ENCODE results near the gene CFAP221.

The CFAP221 gene

DNA sequence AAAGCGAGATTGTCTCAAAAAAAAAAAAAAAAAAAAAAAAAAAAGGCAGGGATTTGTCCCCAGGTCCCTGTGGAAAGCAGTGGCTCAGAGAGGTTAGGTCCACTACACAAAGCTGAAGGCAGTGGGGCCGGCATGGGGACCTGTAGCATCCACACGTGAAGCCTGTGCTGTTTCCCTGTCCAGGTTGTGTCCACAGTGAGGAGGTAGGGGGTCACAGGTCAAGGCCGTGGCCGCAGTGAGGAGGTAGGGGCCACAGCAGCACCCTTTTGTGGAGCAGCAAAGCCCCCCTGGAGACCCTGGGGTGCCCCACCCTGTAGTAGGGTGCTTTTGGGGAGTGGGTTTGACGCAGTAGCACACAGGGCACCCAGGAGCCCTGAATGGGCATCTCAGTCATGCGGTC, 148.7 kb downstream of the CFAP221 start:
- Histone ChIP-seq H3K36me3 (ENCODE audit: control insufficient read depth, insufficient read depth, low read length) (peaks cover 3% of the 10 kb centered on the region), H3K27me3 (replicated peaks; ENCODE audit: control insufficient read depth, insufficient read depth, low read length) (no peaks in the 10 kb centered on the region), H3K4me3 (replicated peaks; ENCODE audit: low read depth, low read length) (no peak overlapping the region)
- DNase-seq (ENCODE audit: extremely low read depth, insufficient read length): no peak
- TF ChIP-seq, protein P1, sequence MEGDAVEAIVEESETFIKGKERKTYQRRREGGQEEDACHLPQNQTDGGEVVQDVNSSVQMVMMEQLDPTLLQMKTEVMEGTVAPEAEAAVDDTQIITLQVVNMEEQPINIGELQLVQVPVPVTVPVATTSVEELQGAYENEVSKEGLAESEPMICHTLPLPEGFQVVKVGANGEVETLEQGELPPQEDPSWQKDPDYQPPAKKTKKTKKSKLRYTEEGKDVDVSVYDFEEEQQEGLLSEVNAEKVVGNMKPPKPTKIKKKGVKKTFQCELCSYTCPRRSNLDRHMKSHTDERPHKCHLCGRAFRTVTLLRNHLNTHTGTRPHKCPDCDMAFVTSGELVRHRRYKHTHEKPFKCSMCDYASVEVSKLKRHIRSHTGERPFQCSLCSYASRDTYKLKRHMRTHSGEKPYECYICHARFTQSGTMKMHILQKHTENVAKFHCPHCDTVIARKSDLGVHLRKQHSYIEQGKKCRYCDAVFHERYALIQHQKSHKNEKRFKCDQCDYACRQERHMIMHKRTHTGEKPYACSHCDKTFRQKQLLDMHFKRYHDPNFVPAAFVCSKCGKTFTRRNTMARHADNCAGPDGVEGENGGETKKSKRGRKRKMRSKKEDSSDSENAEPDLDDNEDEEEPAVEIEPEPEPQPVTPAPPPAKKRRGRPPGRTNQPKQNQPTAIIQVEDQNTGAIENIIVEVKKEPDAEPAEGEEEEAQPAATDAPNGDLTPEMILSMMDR (IDR thresholded peaks at IDR 0.05; ENCODE audit: insufficient read depth, low read length, poor library complexity, severe bottlenecking): no peak

DNA sequence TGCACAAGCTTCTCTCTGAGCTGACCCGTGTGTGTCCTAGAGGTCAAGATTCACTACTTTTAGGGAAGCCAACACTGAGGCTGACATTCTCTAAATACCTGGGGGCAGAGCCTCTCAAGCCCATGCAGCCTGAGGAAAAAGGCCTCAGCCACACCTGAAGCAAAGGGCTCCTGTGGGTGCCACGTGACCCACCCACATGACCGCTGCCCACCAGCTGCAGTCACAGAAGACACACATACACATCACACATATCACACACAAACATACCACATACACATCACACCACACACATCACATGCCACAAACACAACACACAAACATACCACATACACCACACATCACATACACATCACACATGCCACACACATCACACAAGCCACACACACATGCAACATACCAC, 149.3 kb downstream of the CFAP221 start:
- TF ChIP-seq, protein P1 (IDR thresholded peaks at IDR 0.05; ENCODE audit: insufficient read depth, low read length, poor library complexity, severe bottlenecking): no peak
- no peaks in the 10 kb centered on the region for H3K27me3 ChIP-seq (replicated peaks; ENCODE audit: control insufficient read depth, insufficient read depth, low read length)
- no peak overlapping the region for H3K4me3 ChIP-seq (replicated peaks; ENCODE audit: low read depth, low read length)
- DNase-seq (ENCODE audit: extremely low read depth, insufficient read length): no peak
- peaks cover 3% of the 10 kb centered on the region for H3K36me3 ChIP-seq (ENCODE audit: control insufficient read depth, insufficient read depth, low read length)

DNA sequence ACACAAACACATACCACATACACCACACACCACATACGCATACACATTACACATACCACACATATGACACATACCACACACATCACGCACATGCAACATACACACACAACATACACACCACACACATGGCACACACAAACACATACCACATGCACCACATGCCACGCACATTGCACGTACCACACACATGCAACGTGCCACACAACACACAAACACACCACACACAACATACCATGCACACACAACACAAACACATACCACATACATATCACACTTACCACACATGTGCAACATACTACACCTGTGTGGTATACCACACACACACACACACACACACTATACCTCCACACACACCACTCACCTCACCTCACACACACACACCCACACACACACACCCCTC, 149.7 kb downstream of the CFAP221 start:
- H3K27me3 ChIP-seq (replicated peaks; ENCODE audit: control insufficient read depth, insufficient read depth, low read length): no peaks in the 10 kb centered on the region
- TF ChIP-seq, protein P1 (IDR thresholded peaks at IDR 0.05; ENCODE audit: insufficient read depth, low read length, poor library complexity, severe bottlenecking): no peak
- no peak overlapping the region for H3K4me3 ChIP-seq (replicated peaks; ENCODE audit: low read depth, low read length)
- DNase-seq (ENCODE audit: extremely low read depth, insufficient read length): no peak
- peaks cover 1% of the 10 kb centered on the region; the same call in 1 of the 2 replicates for H3K36me3 ChIP-seq (ENCODE audit: control insufficient read depth, insufficient read depth, low read length)

DNA sequence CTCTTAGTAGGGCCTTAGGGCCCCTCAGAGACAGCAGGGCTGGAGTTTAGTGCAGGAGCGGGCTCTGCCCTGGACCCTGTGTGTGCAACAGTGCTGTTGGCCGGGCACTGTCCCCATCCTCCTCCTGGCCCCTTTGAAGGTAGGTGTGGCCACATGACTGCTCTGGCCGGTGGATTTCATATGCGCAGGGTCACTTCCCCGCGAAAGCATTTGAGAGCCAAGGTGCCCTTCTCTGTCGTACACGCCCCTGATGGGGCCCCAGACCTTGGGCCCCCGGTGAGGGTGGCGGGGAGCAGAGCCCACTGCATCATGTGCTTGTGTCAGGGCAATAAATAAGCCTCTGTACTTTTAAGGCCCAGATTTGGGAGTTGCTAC, 150.2 kb downstream of the CFAP221 start:
- Histone ChIP-seq H3K27me3 (replicated peaks; ENCODE audit: control insufficient read depth, insufficient read depth, low read length) (no peaks in the 10 kb centered on the region), H3K4me3 (replicated peaks; ENCODE audit: low read depth, low read length) (no peak overlapping the region), H3K36me3 (ENCODE audit: control insufficient read depth, insufficient read depth, low read length) (no peaks in the 10 kb centered on the region)
- no peak for DNase-seq (ENCODE audit: extremely low read depth, insufficient read length)
- TF ChIP-seq, protein P1 (IDR thresholded peaks at IDR 0.05; ENCODE audit: insufficient read depth, low read length, poor library complexity, severe bottlenecking): no peak

DNA sequence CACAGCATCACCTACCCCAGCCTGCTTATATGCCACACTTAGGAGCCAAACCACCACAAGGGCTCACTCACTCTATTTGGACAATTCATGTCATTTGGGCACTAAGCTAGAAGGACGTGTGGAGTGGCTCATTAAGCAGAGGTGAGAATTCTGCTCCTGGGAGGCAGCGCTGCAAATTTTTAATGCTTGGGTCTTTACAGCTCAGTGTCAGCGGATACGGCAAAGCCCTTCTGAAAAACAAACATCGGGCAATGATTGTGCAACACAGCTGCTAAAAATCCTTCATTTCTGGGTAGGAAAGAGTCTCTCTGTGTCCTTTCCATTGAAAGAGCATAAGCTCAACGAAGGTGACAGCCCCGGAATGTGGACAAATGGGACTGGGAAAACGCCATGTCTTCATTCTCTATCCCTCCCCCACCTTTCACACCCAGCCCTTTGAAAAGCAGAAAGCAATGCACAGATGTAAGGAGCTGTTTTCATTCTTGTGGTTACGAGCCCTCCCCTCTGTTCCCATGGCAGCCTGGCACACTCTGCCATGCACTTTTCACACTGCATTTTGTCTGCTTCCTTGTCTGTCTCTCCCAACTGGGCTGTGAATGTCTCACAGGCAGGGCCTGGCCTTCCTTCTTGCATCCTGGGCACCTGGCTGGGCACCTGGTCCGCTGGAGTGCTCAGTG, 150.7 kb downstream of the CFAP221 start:
- H3K36me3 ChIP-seq (ENCODE audit: control insufficient read depth, insufficient read depth, low read length): no peaks in the 10 kb centered on the region
- no peak overlapping the region for H3K4me3 ChIP-seq (replicated peaks; ENCODE audit: low read depth, low read length)
- TF ChIP-seq, protein P1 (IDR thresholded peaks at IDR 0.05; ENCODE audit: insufficient read depth, low read length, poor library complexity, severe bottlenecking): no peak
- no peaks in the 10 kb centered on the region for H3K27me3 ChIP-seq (replicated peaks; ENCODE audit: control insufficient read depth, insufficient read depth, low read length)
- DNase-seq (ENCODE audit: extremely low read depth, insufficient read length): no peak

DNA sequence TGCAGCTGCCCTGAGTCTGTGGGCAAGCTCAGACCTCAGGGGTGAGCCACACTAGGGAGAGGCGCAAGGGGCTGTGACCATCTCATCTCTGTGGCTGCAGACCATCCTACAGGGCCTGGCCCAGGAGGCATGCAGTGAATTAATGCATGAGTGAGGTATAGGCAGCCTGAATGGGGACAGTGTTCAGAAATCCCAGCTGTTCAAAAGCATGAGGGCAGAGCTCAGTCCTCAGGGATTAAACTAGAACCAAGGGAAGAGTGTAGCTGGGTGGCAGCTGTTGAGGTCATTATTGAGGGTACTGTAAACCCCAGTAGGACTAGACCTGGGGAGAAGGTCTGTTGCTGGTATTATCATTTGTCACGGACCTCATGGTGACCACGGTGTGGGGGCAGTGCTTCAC, 151.8 kb downstream of the CFAP221 start:
- Histone ChIP-seq H3K4me3 (replicated peaks; ENCODE audit: low read depth, low read length) (no peak overlapping the region), H3K36me3 (ENCODE audit: control insufficient read depth, insufficient read depth, low read length) (no peaks in the 10 kb centered on the region), H3K27me3 (replicated peaks; ENCODE audit: control insufficient read depth, insufficient read depth, low read length) (no peaks in the 10 kb centered on the region)
- TF ChIP-seq, protein P1 (IDR thresholded peaks at IDR 0.05; ENCODE audit: insufficient read depth, low read length, poor library complexity, severe bottlenecking): no peak
- DNase-seq (ENCODE audit: extremely low read depth, insufficient read length): no peak

Data from GM06990 (cell line).